KMS-11 (cell line): ENCODE data around the gene ANLN.

Experiments
- H2AFZ ChIP-seq: fragments of 200-600 bp; sonication (generic); 2 replicates; pipeline ENCODE4 v1.6.1; 2016; ENCODE audit warnings: antibody characterized with exemption, mixed run types, low read depth
- H3K27ac ChIP-seq: fragments of 200-600 bp; sonication (generic); 2 replicates; pipeline ENCODE4 v1.6.1; 2016; ENCODE audit warnings: mild to moderate bottlenecking, mixed run types
- H3K27me3 ChIP-seq: fragments of 200-600 bp; sonication (generic); 2 replicates; pipeline ENCODE4 v1.6.1; 2017; ENCODE audit warnings: mild to moderate bottlenecking, low read depth, mixed run types, moderate library complexity; ENCODE audit not compliant: insufficient read depth
- H3K36me3 ChIP-seq: fragments of 200-600 bp; sonication (generic); 2 replicates; pipeline ENCODE4 v1.6.1; 2017; ENCODE audit warnings: mild to moderate bottlenecking, mixed run types; ENCODE audit not compliant: insufficient read depth
- H3K4me1 ChIP-seq: fragments of 200-600 bp; sonication (generic); 2 replicates; pipeline ENCODE4 v1.6.1; 2016; ENCODE audit warnings: mild to moderate bottlenecking, low read depth, mixed run types; ENCODE audit not compliant: poor library complexity, severe bottlenecking
- H3K4me2 ChIP-seq: fragments of 200-600 bp; sonication (generic); 2 replicates; pipeline ENCODE4 v1.7.0; 2016; ENCODE audit warnings: mild to moderate bottlenecking, mixed run types
- H3K4me3 ChIP-seq: fragments of 200-600 bp; sonication (generic); IDR thresholded peaks from 2 replicates; pipeline ENCODE4 v1.6.1; 2017; ENCODE audit warnings: low read depth, low read length, mixed read lengths; ENCODE audit not compliant: insufficient read depth
- H3K79me2 ChIP-seq: fragments of 200-600 bp; sonication (generic); 2 replicates; pipeline ENCODE4 v1.6.1; 2016; ENCODE audit warnings: low read depth, mixed run types; ENCODE audit not compliant: insufficient read depth
- H3K9ac ChIP-seq: fragments of 200-600 bp; sonication (generic); 2 replicates; pipeline ENCODE4 v1.6.1; 2016; ENCODE audit warnings: mild to moderate bottlenecking, mixed run types
- H4K20me1 ChIP-seq: fragments of 200-600 bp; sonication (generic); 2 replicates; pipeline ENCODE4 v1.6.1; 2016; ENCODE audit warnings: mild to moderate bottlenecking, mixed run types; ENCODE audit not compliant: insufficient read depth
- CTCF ChIP-seq: fragments of 200-600 bp; sonication (generic); conservative IDR thresholded peaks from 2 replicates; pipeline ENCODE4 v1.6.1; 2017; ENCODE audit warnings: low read depth, mild to moderate bottlenecking, antibody characterized with exemption, low read length, moderate library complexity, mixed read lengths

The ANLN gene

GRCh38 chr7:36455646-36456045, 66.0 kb downstream of the ANLN start:
- Histone ChIP-seq H3K79me2 (no peaks in the 10 kb centered on the region), H3K27ac (no peak overlapping the region), H3K4me1 (peaks cover 16% of the 10 kb centered on the region), H3K4me2 (no peak overlapping the region; the same call in 1 of the 2 replicates), H4K20me1 (no peaks in the 10 kb centered on the region), H3K9ac (no peak overlapping the region), H3K27me3 (no peaks in the 10 kb centered on the region), H3K36me3 (peaks cover 4% of the 10 kb centered on the region; the same call in 1 of the 2 replicates), H2AFZ (no peak overlapping the region), H3K4me3 (no peak overlapping the region)
- TF ChIP-seq CTCF = no peak

- Histone ChIP-seq H4K20me1 (no peaks in the 10 kb centered on the region), H3K79me2 (no peaks in the 10 kb centered on the region), H3K36me3 (peaks cover 4% of the 10 kb centered on the region; the same call in 1 of the 2 replicates), H3K4me3 (no peak overlapping the region), H3K9ac (no peak overlapping the region), H2AFZ (no peak overlapping the region), H3K27ac (no peak overlapping the region), H3K27me3 (no peaks in the 10 kb centered on the region), H3K4me2 (no peak overlapping the region; the same call in 1 of the 2 replicates), H3K4me1 (peaks cover 16% of the 10 kb centered on the region)
- TF ChIP-seq CTCF = no peak
Observed at GRCh38 chr7:36456138-36456537, 66.5 kb downstream of the ANLN start.

GRCh38 chr7:36456548-36456947, 66.9 kb downstream of the ANLN start:
- Histone ChIP-seq H3K4me3 (no peak overlapping the region), H3K27ac (no peak overlapping the region), H4K20me1 (no peaks in the 10 kb centered on the region), H2AFZ (no peak overlapping the region), H3K9ac (no peak overlapping the region), H3K36me3 (peaks cover 4% of the 10 kb centered on the region; the same call in 1 of the 2 replicates), H3K27me3 (no peaks in the 10 kb centered on the region), H3K4me1 (peaks cover 16% of the 10 kb centered on the region), H3K79me2 (no peaks in the 10 kb centered on the region), H3K4me2 (no peak overlapping the region)
- TF ChIP-seq CTCF = no peak

GRCh38 chr7:36459236-36459960, 69.7 kb downstream of the ANLN start:
- no peak overlapping the region for H3K4me2 ChIP-seq
- no peak overlapping the region for H2AFZ ChIP-seq
- H3K27me3 ChIP-seq = no peaks in the 10 kb centered on the region
- H3K4me3 ChIP-seq = no peak overlapping the region
- peaks cover 4% of the 10 kb centered on the region; the same call in 1 of the 2 replicates for H3K36me3 ChIP-seq
- no peaks in the 10 kb centered on the region for H4K20me1 ChIP-seq
- H3K27ac ChIP-seq = no peak overlapping the region
- TF ChIP-seq CTCF = no peak
- H3K79me2 ChIP-seq = no peaks in the 10 kb centered on the region
- peaks cover 16% of the 10 kb centered on the region for H3K4me1 ChIP-seq
- no peak overlapping the region for H3K9ac ChIP-seq
